ENCODE data around the gene ADORA2B. TPM values are rescaled to one million over a fixed set of nuclear protein-coding genes. Genes with fewer than 3 reads are reported as not detected.

Gene ADORA2B
- total and polyA plus RNA-seq, 12 donors = 0.18 to 2.0 (median 0.64) TPM

- Histone ChIP-seq H3K36me3 (no peaks in the 10 kb centered on the region), H3K9me3 (peaks cover 0 to 4% (median 0%) of the 10 kb centered on the region in 11 donors), H3K27me3 (peaks cover 0 to 27% (median 7%) of the 10 kb centered on the region in 7 donors), H3K4me3 (no peak overlapping the region), H3K27ac (peak overlapping the region in 1 of 10 donors; percentile 68), H3K4me1 (peaks cover 6 to 47% (median 18%) of the 10 kb centered on the region in 9 donors)
- DNase-seq = no peak
- 91 to 96% methylated on average over 7 of the region's 7 CpGs for WGBS, 2 donors
- no peak for TF ChIP-seq CTCF (IDR thresholded peaks at IDR 0.05)
- no peak for ATAC-seq
- intact Hi-C loops (cut with DNase I) = loop anchor here in 2 of 10 donors (10.0 kb wide), 1 partner anchor 53 kb away; the partner anchor contains the start of genes TTC19 (in 2 of the 2) and ZSWIM7 (in 2 of the 2)
Measured at GRCh38 chr17:15941781-15942180, 3.1 kb upstream of the ADORA2B start.

GRCh38 chr17:15942207-15942833, 2.6 kb upstream of the ADORA2B start:
- Histone ChIP-seq H3K27ac (peak overlapping the region in 1 of 10 donors; percentile 68), H3K4me1 (peaks cover 6 to 52% (median 18%) of the 10 kb centered on the region in 9 donors), H3K9me3 (peaks cover 0 to 4% (median 0%) of the 10 kb centered on the region in 11 donors), H3K4me3 (no peak overlapping the region), H3K36me3 (no peaks in the 10 kb centered on the region), H3K27me3 (peaks cover 0 to 27% (median 7%) of the 10 kb centered on the region in 7 donors)
- intact Hi-C loops (cut with DNase I) = loop anchor here in 2 of 10 donors (10.0 kb wide), 1 partner anchor 52 kb away; the partner anchor contains the start of genes TTC19 (in 2 of the 2) and ZSWIM7 (in 2 of the 2)
- peak in 2 of 8 donors; percentile 19 for ATAC-seq
- no peak for DNase-seq
- WGBS, 2 donors = 89 to 91% methylated on average over 5 to 7 of the region's 7 CpGs
- no peak for TF ChIP-seq CTCF (IDR thresholded peaks at IDR 0.05)

GRCh38 chr17:15943971-15944758, 765 bp upstream of the ADORA2B start:
- no peak for DNase-seq
- peaks cover 6 to 58% (median 18%) of the 10 kb centered on the region in 9 donors for H3K4me1 ChIP-seq
- TF ChIP-seq CTCF (IDR thresholded peaks at IDR 0.05) = no peak
- H3K36me3 ChIP-seq = no peaks in the 10 kb centered on the region
- peaks cover 0 to 27% (median 7%) of the 10 kb centered on the region in 7 donors for H3K27me3 ChIP-seq
- intact Hi-C loops (cut with DNase I) = loop anchor here in 2 of 10 donors (10.0 kb wide), 1 partner anchor 51 kb away; the partner anchor contains the start of genes TTC19 (in 2 of the 2) and ZSWIM7 (in 2 of the 2)
- H3K4me3 ChIP-seq = peak overlapping the region; percentile 9 to 71 (median 61)
- peaks cover 0 to 4% (median 0%) of the 10 kb centered on the region in 11 donors for H3K9me3 ChIP-seq
- WGBS, 2 donors = 19 to 20% methylated on average over 35 to 40 of the region's 40 CpGs
- peak in 3 of 8 donors; percentile 2 to 21 (median 3) for ATAC-seq
- H3K27ac ChIP-seq = peak overlapping the region in 6 of 10 donors; percentile 32 to 78 (median 65)

All from heart right ventricle (tissue), 16 donors.